H1 (cell line): ENCODE data around the gene SLC22A6. TPM values are rescaled to one million over a fixed set of nuclear protein-coding genes. Genes with fewer than 3 reads are reported as not detected.

Source experiments
- CBX5 ChIP-seq: fragments of 300-800, 300-1000 bp; sonication (generic); IDR thresholded peaks from 2 replicates; pipeline ENCODE4 v1.7.1; 2016; ENCODE audit warnings: antibody characterized with exemption, low read length, low read depth
- E2F6 ChIP-seq: IDR thresholded peaks from 2 replicates; pipeline ENCODE4 v1.6.1; 2012; ENCODE audit warnings: inconsistent platforms
- EZH2 ChIP-seq: fragments of 200-600 bp; sonication (generic); IDR thresholded peaks from 2 replicates; pipeline ENCODE4 v1.7.1; 2012; ENCODE audit warnings: low read depth, mild to moderate bottlenecking, moderate library complexity, low read length, inconsistent platforms; ENCODE audit not compliant: severe bottlenecking
- KDM4A ChIP-seq: IDR thresholded peaks from one replicate; pipeline ENCODE4 v1.7.1; 2012; ENCODE audit warnings: low read depth, mild to moderate bottlenecking, moderate library complexity, low read length, inconsistent platforms; ENCODE audit not compliant: severe bottlenecking
- POLR2A ChIP-seq, 2 experiments: IDR thresholded peaks; 1 replicate in 1 of 2; 2 replicates in 1 of 2; pipeline ENCODE4 v1.6.1; 2011; ENCODE audit warnings: low read depth in 2 of 2, low read length in 2 of 2, mild to moderate bottlenecking in 2 of 2; ENCODE audit errors: control extremely low read depth in 1 of 2
- polyA plus RNA-seq, 7 experiments: library from polyadenylated mRNA; depleted of rRNA in 3 of 7; stranded (reverse) in 5 of 7; unstranded in 2 of 7; fragments of >200 nt in 5 of 7; fragments of 200-250 nt in 2 of 7; gene quantifications; 1 replicate in 5 of 7; 2 replicates in 1 of 7; 4 replicates in 1 of 7; pipeline versions ENCODE4 v1.2.1 to v1.2.3, GENCODE V29; 2011 to 2013; ENCODE audit warnings: missing spikeins in 2 of 7, mixed read lengths in 2 of 7
- total RNA-seq: library from RNA; stranded (reverse); fragmentation: NEBNext Ultra II Directional; extraction: Animal tissue kit (Norgen Biotek cat#: 25700); gene quantifications from 2 replicates; pipeline ENCODE4 v1.2.1, GENCODE V29; 2021
- TF ChIP-seq, protein P1 (sequence below): fragments of 300-600 bp; sonication (generic); IDR thresholded peaks from 2 replicates; pipeline ENCODE4 v1.7.1; 2012; ENCODE audit warnings: low read length, moderate library complexity, mild to moderate bottlenecking, inconsistent platforms; ENCODE audit not compliant: insufficient replicate concordance

The SLC22A6 gene
- total and polyA plus RNA-seq, 2 of the 8 experiments (the other 6 are each of a cell fraction or from before 2014, with no cell fraction given), result not detected

DNA sequence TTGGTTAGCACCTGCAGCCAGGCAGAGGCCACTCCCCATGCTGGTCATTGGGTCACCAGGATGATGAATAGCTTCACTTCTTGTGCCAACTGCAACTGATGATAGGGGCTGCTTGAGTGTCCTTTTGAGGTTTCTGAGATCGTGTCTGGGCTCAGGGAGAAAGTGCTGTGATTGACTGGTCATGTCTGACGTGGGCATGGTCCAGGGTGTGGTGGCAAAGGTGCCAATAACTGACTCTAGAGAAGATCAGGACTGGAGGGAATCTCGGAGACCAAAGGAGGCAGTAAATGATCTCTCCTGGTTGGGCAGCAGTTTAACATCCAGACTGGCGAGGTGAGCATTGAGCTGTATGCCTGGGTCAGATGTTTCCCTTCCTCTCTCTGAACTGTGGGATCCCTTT lies 10.0 kb upstream of the SLC22A6 start (continued):
- TF ChIP-seq, protein P1, sequence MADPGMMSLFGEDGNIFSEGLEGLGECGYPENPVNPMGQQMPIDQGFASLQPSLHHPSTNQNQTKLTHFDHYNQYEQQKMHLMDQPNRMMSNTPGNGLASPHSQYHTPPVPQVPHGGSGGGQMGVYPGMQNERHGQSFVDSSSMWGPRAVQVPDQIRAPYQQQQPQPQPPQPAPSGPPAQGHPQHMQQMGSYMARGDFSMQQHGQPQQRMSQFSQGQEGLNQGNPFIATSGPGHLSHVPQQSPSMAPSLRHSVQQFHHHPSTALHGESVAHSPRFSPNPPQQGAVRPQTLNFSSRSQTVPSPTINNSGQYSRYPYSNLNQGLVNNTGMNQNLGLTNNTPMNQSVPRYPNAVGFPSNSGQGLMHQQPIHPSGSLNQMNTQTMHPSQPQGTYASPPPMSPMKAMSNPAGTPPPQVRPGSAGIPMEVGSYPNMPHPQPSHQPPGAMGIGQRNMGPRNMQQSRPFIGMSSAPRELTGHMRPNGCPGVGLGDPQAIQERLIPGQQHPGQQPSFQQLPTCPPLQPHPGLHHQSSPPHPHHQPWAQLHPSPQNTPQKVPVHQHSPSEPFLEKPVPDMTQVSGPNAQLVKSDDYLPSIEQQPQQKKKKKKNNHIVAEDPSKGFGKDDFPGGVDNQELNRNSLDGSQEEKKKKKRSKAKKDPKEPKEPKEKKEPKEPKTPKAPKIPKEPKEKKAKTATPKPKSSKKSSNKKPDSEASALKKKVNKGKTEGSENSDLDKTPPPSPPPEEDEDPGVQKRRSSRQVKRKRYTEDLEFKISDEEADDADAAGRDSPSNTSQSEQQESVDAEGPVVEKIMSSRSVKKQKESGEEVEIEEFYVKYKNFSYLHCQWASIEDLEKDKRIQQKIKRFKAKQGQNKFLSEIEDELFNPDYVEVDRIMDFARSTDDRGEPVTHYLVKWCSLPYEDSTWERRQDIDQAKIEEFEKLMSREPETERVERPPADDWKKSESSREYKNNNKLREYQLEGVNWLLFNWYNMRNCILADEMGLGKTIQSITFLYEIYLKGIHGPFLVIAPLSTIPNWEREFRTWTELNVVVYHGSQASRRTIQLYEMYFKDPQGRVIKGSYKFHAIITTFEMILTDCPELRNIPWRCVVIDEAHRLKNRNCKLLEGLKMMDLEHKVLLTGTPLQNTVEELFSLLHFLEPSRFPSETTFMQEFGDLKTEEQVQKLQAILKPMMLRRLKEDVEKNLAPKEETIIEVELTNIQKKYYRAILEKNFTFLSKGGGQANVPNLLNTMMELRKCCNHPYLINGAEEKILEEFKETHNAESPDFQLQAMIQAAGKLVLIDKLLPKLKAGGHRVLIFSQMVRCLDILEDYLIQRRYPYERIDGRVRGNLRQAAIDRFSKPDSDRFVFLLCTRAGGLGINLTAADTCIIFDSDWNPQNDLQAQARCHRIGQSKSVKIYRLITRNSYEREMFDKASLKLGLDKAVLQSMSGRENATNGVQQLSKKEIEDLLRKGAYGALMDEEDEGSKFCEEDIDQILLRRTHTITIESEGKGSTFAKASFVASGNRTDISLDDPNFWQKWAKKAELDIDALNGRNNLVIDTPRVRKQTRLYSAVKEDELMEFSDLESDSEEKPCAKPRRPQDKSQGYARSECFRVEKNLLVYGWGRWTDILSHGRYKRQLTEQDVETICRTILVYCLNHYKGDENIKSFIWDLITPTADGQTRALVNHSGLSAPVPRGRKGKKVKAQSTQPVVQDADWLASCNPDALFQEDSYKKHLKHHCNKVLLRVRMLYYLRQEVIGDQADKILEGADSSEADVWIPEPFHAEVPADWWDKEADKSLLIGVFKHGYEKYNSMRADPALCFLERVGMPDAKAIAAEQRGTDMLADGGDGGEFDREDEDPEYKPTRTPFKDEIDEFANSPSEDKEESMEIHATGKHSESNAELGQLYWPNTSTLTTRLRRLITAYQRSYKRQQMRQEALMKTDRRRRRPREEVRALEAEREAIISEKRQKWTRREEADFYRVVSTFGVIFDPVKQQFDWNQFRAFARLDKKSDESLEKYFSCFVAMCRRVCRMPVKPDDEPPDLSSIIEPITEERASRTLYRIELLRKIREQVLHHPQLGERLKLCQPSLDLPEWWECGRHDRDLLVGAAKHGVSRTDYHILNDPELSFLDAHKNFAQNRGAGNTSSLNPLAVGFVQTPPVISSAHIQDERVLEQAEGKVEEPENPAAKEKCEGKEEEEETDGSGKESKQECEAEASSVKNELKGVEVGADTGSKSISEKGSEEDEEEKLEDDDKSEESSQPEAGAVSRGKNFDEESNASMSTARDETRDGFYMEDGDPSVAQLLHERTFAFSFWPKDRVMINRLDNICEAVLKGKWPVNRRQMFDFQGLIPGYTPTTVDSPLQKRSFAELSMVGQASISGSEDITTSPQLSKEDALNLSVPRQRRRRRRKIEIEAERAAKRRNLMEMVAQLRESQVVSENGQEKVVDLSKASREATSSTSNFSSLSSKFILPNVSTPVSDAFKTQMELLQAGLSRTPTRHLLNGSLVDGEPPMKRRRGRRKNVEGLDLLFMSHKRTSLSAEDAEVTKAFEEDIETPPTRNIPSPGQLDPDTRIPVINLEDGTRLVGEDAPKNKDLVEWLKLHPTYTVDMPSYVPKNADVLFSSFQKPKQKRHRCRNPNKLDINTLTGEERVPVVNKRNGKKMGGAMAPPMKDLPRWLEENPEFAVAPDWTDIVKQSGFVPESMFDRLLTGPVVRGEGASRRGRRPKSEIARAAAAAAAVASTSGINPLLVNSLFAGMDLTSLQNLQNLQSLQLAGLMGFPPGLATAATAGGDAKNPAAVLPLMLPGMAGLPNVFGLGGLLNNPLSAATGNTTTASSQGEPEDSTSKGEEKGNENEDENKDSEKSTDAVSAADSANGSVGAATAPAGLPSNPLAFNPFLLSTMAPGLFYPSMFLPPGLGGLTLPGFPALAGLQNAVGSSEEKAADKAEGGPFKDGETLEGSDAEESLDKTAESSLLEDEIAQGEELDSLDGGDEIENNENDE, result no peak
- TF ChIP-seq EZH2 (no peak), POLR2A (IDR thresholded peaks at IDR 0.05; ENCODE audit: control extremely low read depth in 1 of 2, low read depth in 2 of 2, low read length in 2 of 2) (no peak), CBX5 (no peak), E2F6 (no peak), KDM4A (no peak)
